Measurements from ENCODE around the gene COL5A1.

Gene COL5A1

GRCh38 chr9:134619983-134620661 is 21.5 kb upstream of the COL5A1 start:
- no peak for TF ChIP-seq TEAD4 (IDR thresholded peaks at IDR 0.05)
- TF ChIP-seq TAF1 (IDR thresholded peaks at IDR 0.05; ENCODE audit: low read depth) = no peak
- no peak for TF ChIP-seq RAD21 (IDR thresholded peaks at IDR 0.05; ENCODE audit: low read depth)
- TF ChIP-seq EP300 (IDR thresholded peaks at IDR 0.05; ENCODE audit: borderline replicate concordance) = no peak
- TF ChIP-seq USF1 (IDR thresholded peaks at IDR 0.05) = no peak

GRCh38 chr9:134620751-134621557 is 20.6 kb upstream of the COL5A1 start:
- no peak for TF ChIP-seq EP300 (IDR thresholded peaks at IDR 0.05; ENCODE audit: borderline replicate concordance)
- TF ChIP-seq TAF1 (IDR thresholded peaks at IDR 0.05; ENCODE audit: low read depth) = no peak
- no peak for TF ChIP-seq EGR1 (IDR thresholded peaks at IDR 0.05)
- TF ChIP-seq TEAD4 (IDR thresholded peaks at IDR 0.05) = no peak
- TF ChIP-seq MAX (IDR thresholded peaks at IDR 0.05) = no peak
- no peak for TF ChIP-seq ZBTB7A (IDR thresholded peaks at IDR 0.05; ENCODE audit: low read depth)
- TF ChIP-seq CEBPB (IDR thresholded peaks at IDR 0.05) = no peak
- no peak for TF ChIP-seq FOXM1 (IDR thresholded peaks at IDR 0.05; ENCODE audit: borderline replicate concordance, low read depth)
- no peak for TF ChIP-seq NFIC (IDR thresholded peaks at IDR 0.05)
- no peak for TF ChIP-seq USF1 (IDR thresholded peaks at IDR 0.05)
- no peak for TF ChIP-seq CREB1 (IDR thresholded peaks at IDR 0.05; ENCODE audit: low read depth)

GRCh38 chr9:134621558-134622110 is 20.0 kb upstream of the COL5A1 start:
- no peak for TF ChIP-seq TAF1 (IDR thresholded peaks at IDR 0.05; ENCODE audit: low read depth)
- no peak for TF ChIP-seq TCF12 (IDR thresholded peaks at IDR 0.05; ENCODE audit: low read depth)

GRCh38 chr9:134622896-134623257 is 18.7 kb upstream of the COL5A1 start:
- TF ChIP-seq MAX (IDR thresholded peaks at IDR 0.05) = no peak
- TF ChIP-seq FOXM1 (IDR thresholded peaks at IDR 0.05; ENCODE audit: borderline replicate concordance, low read depth) = no peak
- no peak for TF ChIP-seq RAD21 (IDR thresholded peaks at IDR 0.05; ENCODE audit: low read depth)
- no peak for TF ChIP-seq TEAD4 (IDR thresholded peaks at IDR 0.05)
- no peak for TF ChIP-seq CEBPB (IDR thresholded peaks at IDR 0.05)
- no peak for TF ChIP-seq YY1 (IDR thresholded peaks at IDR 0.05; ENCODE audit: low read depth)
- TF ChIP-seq EGR1 (IDR thresholded peaks at IDR 0.05) = no peak
- no peak for TF ChIP-seq EP300 (IDR thresholded peaks at IDR 0.05; ENCODE audit: borderline replicate concordance)

GRCh38 chr9:134623258-134624066 is 18.1 kb upstream of the COL5A1 start:
- no peak for TF ChIP-seq FOXM1 (IDR thresholded peaks at IDR 0.05; ENCODE audit: borderline replicate concordance, low read depth)
- TF ChIP-seq REST (IDR thresholded peaks at IDR 0.05; ENCODE audit: low read depth) = no peak
- TF ChIP-seq USF1 (IDR thresholded peaks at IDR 0.05) = no peak
- TF ChIP-seq CEBPB (IDR thresholded peaks at IDR 0.05) = no peak
- TF ChIP-seq YY1 (IDR thresholded peaks at IDR 0.05; ENCODE audit: low read depth) = no peak
- TF ChIP-seq NFIC (IDR thresholded peaks at IDR 0.05) = no peak
- no peak for TF ChIP-seq RAD21 (IDR thresholded peaks at IDR 0.05; ENCODE audit: low read depth)
- TF ChIP-seq TEAD4 (IDR thresholded peaks at IDR 0.05) = no peak
- TF ChIP-seq CREB1 (IDR thresholded peaks at IDR 0.05; ENCODE audit: low read depth) = no peak
- TF ChIP-seq EGR1 (IDR thresholded peaks at IDR 0.05) = no peak
- no peak for TF ChIP-seq ZBTB7A (IDR thresholded peaks at IDR 0.05; ENCODE audit: low read depth)
- no peak for TF ChIP-seq TCF12 (IDR thresholded peaks at IDR 0.05; ENCODE audit: low read depth)
- no peak for TF ChIP-seq EP300 (IDR thresholded peaks at IDR 0.05; ENCODE audit: borderline replicate concordance)
- TF ChIP-seq TAF1 (IDR thresholded peaks at IDR 0.05; ENCODE audit: low read depth) = no peak
- TF ChIP-seq MAX (IDR thresholded peaks at IDR 0.05) = no peak

- no peak for TF ChIP-seq USF1 (IDR thresholded peaks at IDR 0.05)
- TF ChIP-seq FOXM1 (IDR thresholded peaks at IDR 0.05; ENCODE audit: borderline replicate concordance, low read depth) = no peak
- TF ChIP-seq ZBTB7A (IDR thresholded peaks at IDR 0.05; ENCODE audit: low read depth) = no peak
- TF ChIP-seq RAD21 (IDR thresholded peaks at IDR 0.05; ENCODE audit: low read depth) = no peak
- no peak for TF ChIP-seq REST (IDR thresholded peaks at IDR 0.05; ENCODE audit: low read depth)
- TF ChIP-seq EP300 (IDR thresholded peaks at IDR 0.05; ENCODE audit: borderline replicate concordance) = no peak
- TF ChIP-seq MAX (IDR thresholded peaks at IDR 0.05) = no peak
- no peak for TF ChIP-seq CEBPB (IDR thresholded peaks at IDR 0.05)
- no peak for TF ChIP-seq TEAD4 (IDR thresholded peaks at IDR 0.05)
- TF ChIP-seq NFIC (IDR thresholded peaks at IDR 0.05) = no peak
- no peak for TF ChIP-seq TAF1 (IDR thresholded peaks at IDR 0.05; ENCODE audit: low read depth)
- TF ChIP-seq YY1 (IDR thresholded peaks at IDR 0.05; ENCODE audit: low read depth) = no peak
- TF ChIP-seq TCF12 (IDR thresholded peaks at IDR 0.05; ENCODE audit: low read depth) = no peak
- no peak for TF ChIP-seq CREB1 (IDR thresholded peaks at IDR 0.05; ENCODE audit: low read depth)
- no peak for TF ChIP-seq EGR1 (IDR thresholded peaks at IDR 0.05)
Observed at GRCh38 chr9:134624137-134624591, 17.4 kb upstream of the COL5A1 start.

All from Ishikawa (cell line).